A673 (cell line): ENCODE data around the gene SLC14A1.

Experiments used
- EZH2 ChIP-seq: fragments of 200-600 bp; sonication (generic); IDR thresholded peaks from 2 replicates; pipeline ENCODE4 v1.6.1; 2017; ENCODE audit warnings: borderline replicate concordance, low read depth, mild to moderate bottlenecking, mixed read lengths, antibody characterized with exemption, low read length; ENCODE audit not compliant: poor library complexity, severe bottlenecking
- TF ChIP-seq, protein P1 (sequence below): fragments of 300-800, 200-600 bp; sonication (generic); conservative IDR thresholded peaks from 2 replicates; pipeline ENCODE4 v1.5.1; 2017; ENCODE audit warnings: low read depth, mild to moderate bottlenecking, antibody characterized with exemption, low read length, moderate library complexity, mixed read lengths

DNA sequence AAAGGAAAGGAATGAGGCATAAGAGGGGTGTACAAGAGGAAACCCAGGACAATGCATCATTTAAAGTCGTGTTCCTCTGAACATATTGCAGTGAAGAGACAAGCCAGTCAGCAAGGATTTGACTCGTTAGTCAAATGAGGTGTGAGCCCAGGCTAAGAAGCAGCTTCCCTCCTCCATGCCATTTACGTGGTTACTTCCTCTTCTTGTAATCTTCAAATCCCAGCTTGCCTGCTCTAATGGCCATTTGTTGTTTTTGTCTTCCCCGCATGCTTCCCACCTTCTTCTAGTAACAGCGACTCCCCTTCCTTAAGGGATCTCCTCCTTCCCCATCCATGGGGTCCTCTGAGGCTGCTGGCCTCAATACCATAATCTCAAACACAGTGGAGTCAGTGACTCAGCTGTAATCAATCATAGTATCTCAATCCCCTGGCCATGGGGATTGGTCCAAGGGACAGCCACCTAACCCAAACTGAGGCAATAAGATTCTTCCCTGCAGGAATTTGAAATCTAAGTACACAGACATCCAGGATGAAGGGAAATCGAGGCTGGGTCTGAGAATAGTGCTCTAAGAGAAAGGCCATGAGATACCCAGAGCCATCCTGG is 37.6 kb downstream of the SLC14A1 start:
- TF ChIP-seq, protein P1, sequence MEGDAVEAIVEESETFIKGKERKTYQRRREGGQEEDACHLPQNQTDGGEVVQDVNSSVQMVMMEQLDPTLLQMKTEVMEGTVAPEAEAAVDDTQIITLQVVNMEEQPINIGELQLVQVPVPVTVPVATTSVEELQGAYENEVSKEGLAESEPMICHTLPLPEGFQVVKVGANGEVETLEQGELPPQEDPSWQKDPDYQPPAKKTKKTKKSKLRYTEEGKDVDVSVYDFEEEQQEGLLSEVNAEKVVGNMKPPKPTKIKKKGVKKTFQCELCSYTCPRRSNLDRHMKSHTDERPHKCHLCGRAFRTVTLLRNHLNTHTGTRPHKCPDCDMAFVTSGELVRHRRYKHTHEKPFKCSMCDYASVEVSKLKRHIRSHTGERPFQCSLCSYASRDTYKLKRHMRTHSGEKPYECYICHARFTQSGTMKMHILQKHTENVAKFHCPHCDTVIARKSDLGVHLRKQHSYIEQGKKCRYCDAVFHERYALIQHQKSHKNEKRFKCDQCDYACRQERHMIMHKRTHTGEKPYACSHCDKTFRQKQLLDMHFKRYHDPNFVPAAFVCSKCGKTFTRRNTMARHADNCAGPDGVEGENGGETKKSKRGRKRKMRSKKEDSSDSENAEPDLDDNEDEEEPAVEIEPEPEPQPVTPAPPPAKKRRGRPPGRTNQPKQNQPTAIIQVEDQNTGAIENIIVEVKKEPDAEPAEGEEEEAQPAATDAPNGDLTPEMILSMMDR = no peak
- TF ChIP-seq EZH2 = no peak
